H1 (cell line): Measurements from ENCODE around the gene VASN. TPM values are rescaled to one million over a fixed set of nuclear protein-coding genes. Genes with fewer than 3 reads are reported as not detected.

Experiments used
- CTCF ChIA-PET: fragments of 300-600 bp; sonication (Branson Sonifier 250); formaldehyde crosslinking; loops from one replicate; lab custom pipeline; 2021; ENCODE audit not compliant: partially characterized antibody; lab: Charles Lee
- POLR2A ChIA-PET: fragments of 300-600 bp; sonication (Branson Sonifier 250); formaldehyde crosslinking; loops from one replicate; lab custom pipeline; 2021; ENCODE audit warnings: inconsistent platforms; ENCODE audit not compliant: partially characterized antibody; lab: Charles Lee
- DNase-seq, 2 experiments: peaks; one replicate each; pipeline versions ENCODE4 v3.0.0 to v3.0.0-alpha.2; 2010 to 2022; ENCODE audit warnings: low spot score in 2 of 2, low read depth in 1 of 2, mixed read lengths in 1 of 2
- FAIRE-seq: peaks from 2 replicates; lab custom pipeline; 2011; peaks lifted over from hg19 to GRCh38; lab: Jason Lieb, UNC
- H2AFZ ChIP-seq: 2 replicates; pipeline ENCODE4 v1.8.1; 2012; ENCODE audit warnings: low read length, inconsistent platforms
- H2AK5ac ChIP-seq: 2 replicates; pipeline ENCODE4 v1.6.1; 2013; ENCODE audit warnings: low read depth, low read length
- H2BK120ac ChIP-seq: replicated peaks from 2 replicates; pipeline ENCODE3; 2013; ENCODE audit warnings: low read depth, low read length, inconsistent platforms
- H2BK12ac ChIP-seq: 2 replicates; pipeline ENCODE4 v1.6.1; 2013; ENCODE audit warnings: low read depth, low read length
- H2BK15ac ChIP-seq: 2 replicates; pipeline ENCODE4 v1.6.1; 2013; ENCODE audit warnings: low read length
- H2BK20ac ChIP-seq: 2 replicates; pipeline ENCODE4 v1.6.1; 2013; ENCODE audit warnings: low read length
- H2BK5ac ChIP-seq: 2 replicates; pipeline ENCODE4 v1.6.1; 2013; ENCODE audit warnings: low read depth, low read length
- H3K14ac ChIP-seq: 2 replicates; pipeline ENCODE4 v1.6.1; 2013; ENCODE audit warnings: inconsistent platforms; ENCODE audit not compliant: insufficient read length
- H3K18ac ChIP-seq: 2 replicates; pipeline ENCODE4 v1.6.1; 2013; ENCODE audit warnings: low read length; ENCODE audit errors: extremely low read depth
- H3K23ac ChIP-seq: 2 replicates; pipeline ENCODE4 v1.6.1; 2013; ENCODE audit warnings: inconsistent platforms; ENCODE audit not compliant: insufficient read length
- H3K23me2 ChIP-seq: 2 replicates; pipeline ENCODE4 v1.6.1; 2013; ENCODE audit warnings: low read depth, low read length
- H3K27ac ChIP-seq: 2 replicates; pipeline ENCODE4 v1.6.1; 2011; ENCODE audit warnings: low read depth, low read length, inconsistent platforms
- H3K27me3 ChIP-seq, 4 experiments: replicated peaks in 1 of 4; 1 replicate in 1 of 4; 2 replicates in 3 of 4; pipeline versions ENCODE4 v1.6.1 to v1.8.1; 2011 to 2013; ENCODE audit warnings: low read length in 3 of 4, mild to moderate bottlenecking in 3 of 4, inconsistent platforms in 2 of 4, mixed read lengths in 2 of 4, moderate library complexity in 1 of 4; ENCODE audit not compliant: control insufficient read depth in 3 of 4, insufficient read depth in 3 of 4; ENCODE audit errors: extremely low read depth in 1 of 4
- H3K36me3 ChIP-seq, 4 experiments: 2 replicates each; pipeline versions ENCODE4 v1.6.1 to v1.8.1; 2011 to 2013; ENCODE audit warnings: mild to moderate bottlenecking in 4 of 4, low read length in 3 of 4, moderate library complexity in 2 of 4, control low read depth in 1 of 4, inconsistent platforms in 1 of 4; ENCODE audit not compliant: insufficient read depth in 4 of 4, control insufficient read depth in 2 of 4
- H3K4ac ChIP-seq: replicated peaks from 2 replicates; pipeline ENCODE3; 2013; ENCODE audit warnings: low read length, low read depth, mixed read lengths, inconsistent platforms; ENCODE audit not compliant: insufficient read length
- H3K4me1 ChIP-seq, 4 experiments: replicated peaks in 1 of 4; 1 replicate in 1 of 4; 2 replicates in 3 of 4; pipeline versions ENCODE4 v1.6.1 to v1.8.1; 2011 to 2013; ENCODE audit warnings: low read length in 3 of 4, inconsistent platforms in 2 of 4, mixed read lengths in 1 of 4; ENCODE audit not compliant: insufficient read depth in 4 of 4, control insufficient read depth in 3 of 4
- H3K4me2 ChIP-seq, 2 experiments: 2 replicates each; pipeline versions ENCODE4 v1.6.1 to v1.8.1; 2011 to 2013; ENCODE audit warnings: low read depth in 2 of 2, low read length in 2 of 2, control low read depth in 1 of 2, inconsistent platforms in 1 of 2, mild to moderate bottlenecking in 1 of 2; ENCODE audit not compliant: insufficient read depth in 1 of 2
- H3K4me3 ChIP-seq, 4 experiments: fragments of 200-600, 300-600 bp in 1 of 4; sonication (generic), shearing (Covaris generic), sonication (Bioruptor Twin) in 1 of 4; 2 replicates each; pipeline versions ENCODE4 v1.5.1 to v1.8.1; 2011 to 2016; ENCODE audit warnings: low read length in 4 of 4, low read depth in 3 of 4, control low read depth in 2 of 4, inconsistent platforms in 2 of 4, mild to moderate bottlenecking in 2 of 4, mixed read lengths in 1 of 4, moderate library complexity in 1 of 4; ENCODE audit not compliant: insufficient read depth in 2 of 4; ENCODE audit errors: extremely low read depth in 1 of 4
- H3K56ac ChIP-seq: replicated peaks from 2 replicates; pipeline ENCODE3; 2013; ENCODE audit warnings: low read depth, mild to moderate bottlenecking, mixed read lengths, low read length, inconsistent platforms; ENCODE audit not compliant: insufficient read length
- H3K79me1 ChIP-seq: 2 replicates; pipeline ENCODE4 v1.6.1; 2013; ENCODE audit warnings: low read depth, low read length, control low read depth
- H3K79me2 ChIP-seq, 2 experiments: 2 replicates each; pipeline versions ENCODE4 v1.6.1 to v1.8.1; 2012 to 2013; ENCODE audit warnings: low read length in 2 of 2, mild to moderate bottlenecking in 2 of 2, inconsistent platforms in 1 of 2; ENCODE audit not compliant: insufficient read depth in 2 of 2, control insufficient read depth in 1 of 2
- H3K9ac ChIP-seq, 4 experiments: replicated peaks in 1 of 4; 1 replicate in 1 of 4; 2 replicates in 3 of 4; pipeline versions ENCODE4 v1.6.1 to v1.8.1; 2011 to 2013; ENCODE audit warnings: low read depth in 3 of 4, low read length in 3 of 4, control low read depth in 2 of 4, mild to moderate bottlenecking in 2 of 4, moderate library complexity in 2 of 4, inconsistent platforms in 1 of 4; ENCODE audit errors: extremely low read depth in 1 of 4
- H3K9me3 ChIP-seq, 2 experiments: 2 replicates each; pipeline versions ENCODE4 v1.6.1 to v1.8.1; 2012 to 2013; ENCODE audit warnings: mild to moderate bottlenecking in 2 of 2, moderate library complexity in 2 of 2, control low read depth in 1 of 2, inconsistent platforms in 1 of 2, low read depth in 1 of 2, low read length in 1 of 2, mixed read lengths in 1 of 2; ENCODE audit not compliant: insufficient read depth in 2 of 2
- H4K20me1 ChIP-seq, 2 experiments: replicated peaks in 1 of 2; 2 replicates each; pipeline versions ENCODE3 to v1.8.1; 2011 to 2013; ENCODE audit warnings: inconsistent platforms in 2 of 2, low read length in 2 of 2, mild to moderate bottlenecking in 1 of 2; ENCODE audit not compliant: insufficient read depth in 2 of 2, control insufficient read depth in 1 of 2
- H4K5ac ChIP-seq: 2 replicates; pipeline ENCODE4 v1.6.1; 2013; ENCODE audit warnings: low read length, low read depth, mixed read lengths, inconsistent platforms; ENCODE audit not compliant: insufficient read length
- H4K8ac ChIP-seq: 2 replicates; pipeline ENCODE4 v1.8.0; 2013; ENCODE audit warnings: mild to moderate bottlenecking, moderate library complexity, low read length, inconsistent platforms; ENCODE audit not compliant: insufficient read depth; ENCODE audit errors: extremely low read depth
- H4K91ac ChIP-seq: replicated peaks from 2 replicates; pipeline ENCODE3; 2013; ENCODE audit warnings: low read length, mixed read lengths, inconsistent platforms; ENCODE audit not compliant: insufficient read length
- ASH2L ChIP-seq: fragments of 200-600, 300-600 bp; sonication (generic); IDR thresholded peaks from one replicate; pipeline ENCODE4 v1.7.1; 2017; ENCODE audit warnings: low read length
- CREB1 ChIP-seq: IDR thresholded peaks from 2 replicates; pipeline ENCODE4 v1.6.1; 2012; ENCODE audit warnings: inconsistent platforms
- EGR1 ChIP-seq: IDR thresholded peaks from 2 replicates; pipeline ENCODE4 v1.6.1; 2011; ENCODE audit warnings: low read depth, low read length, borderline replicate concordance
- JUND ChIP-seq: IDR thresholded peaks from 2 replicates; pipeline ENCODE4 v1.6.1; 2011; ENCODE audit warnings: mild to moderate bottlenecking, improper control_type of control experiment, low read length
- PHF8 ChIP-seq: fragments of 200-600 bp; sonication (generic); conservative IDR thresholded peaks from 2 replicates; pipeline ENCODE4 v1.7.1; 2012; ENCODE audit warnings: low read depth, mild to moderate bottlenecking, inconsistent platforms, low read length, moderate library complexity
- RNF2 ChIP-seq: fragments of 200-900, 300-1000 bp; sonication (generic); IDR thresholded peaks from 2 replicates; pipeline ENCODE4 v1.7.1; 2016; ENCODE audit warnings: borderline replicate concordance, low read depth, mild to moderate bottlenecking, antibody characterized with exemption, low read length; ENCODE audit not compliant: poor library complexity, severe bottlenecking; ENCODE audit errors: missing control alignments
- TAF7 ChIP-seq: optimal IDR thresholded peaks from 2 replicates; pipeline ENCODE3; 2011; ENCODE audit warnings: low read depth, mild to moderate bottlenecking, inconsistent platforms, low read length, moderate library complexity, borderline replicate concordance
- TCF12 ChIP-seq: IDR thresholded peaks from 2 replicates; pipeline ENCODE4 v1.6.1; 2011; ENCODE audit warnings: low read depth, mild to moderate bottlenecking, low read length
- WGBS, 2 experiments: shearing (Covaris generic) in 1 of 2; methylation state at CpG; one replicate each; pipeline versions ENCODE4 v1.1.6 to v1.1.7; 2013 to 2015; ENCODE audit warnings: low lambda C conversion rate in 2 of 2, mixed read lengths in 2 of 2, inconsistent platforms in 1 of 2, low coverage in 1 of 2, missing lambda C conversion rate in 1 of 2; ENCODE audit not compliant: insufficient replicate concordance in 2 of 2, insufficient coverage in 1 of 2, insufficient read length in 1 of 2; ENCODE audit errors: extremely low coverage in 1 of 2, missing lambda C conversion rate in 1 of 2; 5-methylcytosine and 5-hydroxymethylcytosine counted together
- long read RNA-seq, 2 experiments: library from RNA in 1 of 2; library from capped mRNA in 1 of 2; stranded (forward); transcript quantifications; one replicate each; pipeline ENCODE4 v2.0.0, GENCODE V29; 2021; ENCODE audit warnings: inconsistent platforms in 1 of 2
- polyA minus RNA-seq, 3 experiments: library from RNA; depleted of rRNA, polyadenylated mRNA; stranded (reverse); fragments of >200 nt; gene quantifications; 1 replicate in 2 of 3; 2 replicates in 1 of 3; pipeline ENCODE4 v1.2.3, GENCODE V29; 2011
- polyA plus RNA-seq, 7 experiments: library from polyadenylated mRNA; depleted of rRNA in 3 of 7; stranded (reverse) in 5 of 7; unstranded in 2 of 7; fragments of >200 nt in 5 of 7; fragments of 200-250 nt in 2 of 7; gene quantifications; 1 replicate in 5 of 7; 2 replicates in 1 of 7; 4 replicates in 1 of 7; pipeline versions ENCODE4 v1.2.1 to v1.2.3, GENCODE V29; 2011 to 2013; ENCODE audit warnings: missing spikeins in 2 of 7, mixed read lengths in 2 of 7
- total RNA-seq: library from RNA; stranded (reverse); fragmentation: NEBNext Ultra II Directional; extraction: Animal tissue kit (Norgen Biotek cat#: 25700); gene quantifications from 2 replicates; pipeline ENCODE4 v1.2.1, GENCODE V29; 2021
- TF ChIP-seq, protein P1 (sequence below): IDR thresholded peaks from 2 replicates; pipeline ENCODE4 v1.6.1; 2012; ENCODE audit warnings: inconsistent platforms

Gene VASN
- total RNA-seq (9.6 and 10.1 TPM in 2 replicates), polyA plus RNA-seq (2011; rRNA removed) (11.3 and 25.2 TPM in 2 replicates), polyA minus RNA-seq (2011; rRNA and poly(A)+ RNA removed) (3.4 and 4.5 TPM in 2 replicates)
- polyA plus RNA-seq (2011; cell fraction: cytosol; rRNA removed), result 7.2 TPM
- polyA plus RNA-seq (2011; cell fraction: nucleus; rRNA removed), result 15.2 TPM
- 3.4 to 8.6 TPM (median 7.8 TPM) in 4 replicates for polyA plus RNA-seq (2012, experiment 1 of 2)
- 6.1 TPM for polyA plus RNA-seq (2012, experiment 2 of 2)
- polyA plus RNA-seq (2013, experiment 1 of 2), result 16.7 TPM
- 14.5 TPM for polyA plus RNA-seq (2013, experiment 2 of 2)
- 11.4 TPM for polyA minus RNA-seq (2011; cell fraction: cytosol; rRNA and poly(A)+ RNA removed)
- 22.5 TPM for polyA minus RNA-seq (2011; cell fraction: nucleus; rRNA and poly(A)+ RNA removed)
- long read RNA-seq, experiment 1, partial matches to known transcripts, result 0 of 10 reads
- long read RNA-seq, experiment 1, other reads (novel, unspliced or antisense), result 8 of 10 reads
- long read RNA-seq, experiment 2, result 0 reads

DNA sequence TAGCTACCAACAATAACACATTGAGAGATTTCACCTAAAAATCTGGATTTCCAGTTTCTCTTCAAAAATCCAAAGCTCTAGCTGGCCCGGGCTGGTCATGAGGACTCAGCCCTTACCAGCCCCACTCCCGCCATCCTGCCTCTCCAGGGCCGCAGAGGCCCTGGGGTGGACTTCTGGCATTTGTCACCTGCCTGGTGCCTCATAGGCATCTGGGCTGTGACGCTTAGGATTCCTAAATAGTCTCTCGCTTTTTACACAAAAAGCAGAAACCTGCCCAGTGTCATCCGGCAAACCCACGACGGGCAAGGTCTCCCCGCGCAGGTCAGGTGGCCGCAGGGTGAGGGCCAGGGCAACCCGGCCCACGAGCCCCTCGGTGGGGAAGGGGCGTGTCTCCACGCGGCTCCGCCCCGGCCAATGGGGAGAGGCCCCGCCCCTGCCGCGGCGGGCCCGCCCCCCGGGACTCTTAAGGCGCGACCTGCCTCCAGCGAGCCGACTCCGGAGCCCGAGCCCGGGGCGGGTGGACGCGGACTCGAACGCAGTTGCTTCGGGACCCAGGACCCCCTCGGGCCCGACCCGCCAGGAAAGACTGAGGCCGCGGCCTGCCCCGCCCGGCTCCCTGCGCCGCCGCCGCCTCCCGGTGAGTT is at the start of gene VASN:
VASN (plus strand) TSS at position 492 of the 644 bp plus-strand sequence. CDS start 9,030 bp downstream, outside the sequence.
- CTCF ChIA-PET, result interaction anchor here (0.6 to 24.8 kb wide), 12 partner anchors 7 to 118 kb away, joined by 3 to 659 read pairs (median 10); no protein-coding TSS in a partner anchor
- no peak for FAIRE-seq
- no peak for TF ChIP-seq RNF2
- TF ChIP-seq, protein P1, sequence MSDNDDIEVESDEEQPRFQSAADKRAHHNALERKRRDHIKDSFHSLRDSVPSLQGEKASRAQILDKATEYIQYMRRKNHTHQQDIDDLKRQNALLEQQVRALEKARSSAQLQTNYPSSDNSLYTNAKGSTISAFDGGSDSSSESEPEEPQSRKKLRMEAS, result no peak
- TF ChIP-seq ASH2L, result no peak
- no peak for TF ChIP-seq JUND
- TF ChIP-seq TCF12, result no peak
- TF ChIP-seq CREB1, result no peak
- no peak for TF ChIP-seq EGR1
- peak; percentile 90 for TF ChIP-seq TAF7
- peak; percentile 94 for TF ChIP-seq PHF8

More for the DNA sequence above, at the start of gene VASN:
- no peak within 1 kb of the TSS for H2AFZ ChIP-seq
- H2BK12ac ChIP-seq, result no peak within 1 kb of the TSS
- no peaks in the 10 kb centered on the region for H3K36me3 ChIP-seq
- no peak within 1 kb of the TSS for H2BK20ac ChIP-seq
- 0 out of 2 replicates have a peak within 1 kb of the TSS, but pooled peaks have one; percentile 18 for H2BK5ac ChIP-seq
- H3K56ac ChIP-seq, result no peak within 1 kb of the TSS
- H3K18ac ChIP-seq, result peak within 1 kb of the TSS; percentile 10
- H3K27me3 ChIP-seq, result peaks cover 0 to 3% (median under 1%) of the 10 kb centered on the region in 4 experiments; a peak in 2 of 7 replicates
- H3K9me3 ChIP-seq, result no peaks in the 10 kb centered on the region
- H3K14ac ChIP-seq, result no peak within 1 kb of the TSS
- no peak within 1 kb of the TSS for H4K5ac ChIP-seq
- H4K91ac ChIP-seq, result no peak within 1 kb of the TSS
- H3K79me1 ChIP-seq, result peaks cover 4% of the 10 kb centered on the region
- peak in 1 of 2 experiments; percentile 93 for DNase-seq
- H3K4me2 ChIP-seq, result peak within 1 kb of the TSS; percentile 87 to 90
- peak within 1 kb of the TSS; percentile 54 to 78 (median 59) for H3K4me3 ChIP-seq
- H3K27ac ChIP-seq, result no peak within 1 kb of the TSS
- peaks cover 4 to 16% of the 10 kb centered on the region in 2 experiments for H4K20me1 ChIP-seq
- POLR2A ChIA-PET, result interaction anchor here (0.8 to 1.9 kb wide), 13 partner anchors 9 to 67 kb away, joined by 3 to 12 read pairs (median 5); partner anchors contain the start of genes CORO7 and PAM16
- no peak within 1 kb of the TSS for H2AK5ac ChIP-seq
- H2BK120ac ChIP-seq, result no peak within 1 kb of the TSS
- 12% methylated on average over 38 of the region's 50 CpGs; no CpG with 5 or more reads in 1 of the 2 experiments for WGBS, 2 experiments
- no peak within 1 kb of the TSS for H3K23ac ChIP-seq
- peaks cover 4 to 40% (median 34%) of the 10 kb centered on the region in 4 experiments for H3K4me1 ChIP-seq
- H4K8ac ChIP-seq, result no peak within 1 kb of the TSS
- H3K4ac ChIP-seq, result no peak within 1 kb of the TSS
- H2BK15ac ChIP-seq, result peak within 1 kb of the TSS; percentile 40; the same call in 1 of the 2 replicates
- H3K79me2 ChIP-seq, result peaks cover 0 to 8% of the 10 kb centered on the region in 2 experiments; a peak in 1 of 4 replicates
- H3K23me2 ChIP-seq, result peaks cover 6% of the 10 kb centered on the region; the same call in 1 of the 2 replicates
- peak within 1 kb of the TSS in 2 of 4 experiments; percentile 6 to 64; a peak in 4 of 7 replicates for H3K9ac ChIP-seq
